Lower lobe of right lung (tissue), 2 donors: ENCODE data around the gene SCGB1C1. TPM values are rescaled to one million over a fixed set of nuclear protein-coding genes. Genes with fewer than 3 reads are reported as not detected.
A peak's percentile ranks its signal among the peaks of the same experiment; 100 is the strongest.
"Not testable (repeated sequence)": the region's sequence is repeated elsewhere in the genome, so short reads cannot be mapped to it uniquely, and the experiment has no call there.

Experiments
- ATAC-seq, 2 donors: fragments of 200-7000 bp; cut with Tn5 transposase; one replicate each; pipeline ENCODE4 v1.9.1; 2020 to 2022; ENCODE audit warnings: mild to moderate bottlenecking in 2 of 2, moderate library complexity in 2 of 2
- DNase-seq: peaks from one replicate; pipeline ENCODE4 v3.0.0-alpha.2; 2020
- H3K27ac ChIP-seq: fragments of 200-600 bp; one replicate; pipeline ENCODE4 v1.8.0; 2022
- H3K27me3 ChIP-seq: fragments of 200-600 bp; one replicate; pipeline ENCODE4 v1.8.0; 2022; ENCODE audit warnings: low read depth
- H3K36me3 ChIP-seq: fragments of 200-600 bp; one replicate; pipeline ENCODE4 v1.8.0; 2022; ENCODE audit warnings: mild to moderate bottlenecking
- H3K4me1 ChIP-seq: fragments of 200-600 bp; one replicate; pipeline ENCODE4 v1.8.0; 2022
- H3K4me3 ChIP-seq: fragments of 200-600 bp; one replicate; pipeline ENCODE4 v1.8.0; 2022; ENCODE audit warnings: mild to moderate bottlenecking
- H3K9me3 ChIP-seq: fragments of 200-600 bp; one replicate; pipeline ENCODE4 v1.8.0; 2022
- intact Hi-C: fragments of 100-400 bp; cut with DNase I; formaldehyde crosslinking; loops from one replicate; pipeline ENCODE4 v1.11.0; 2022
- total RNA-seq: library from RNA; stranded (reverse); fragmentation: NEBNext Ultra II Directional; extraction: Animal tissue kit (Norgen Biotek cat#: 25700); gene quantifications from one replicate; pipeline ENCODE4 v1.2.1, GENCODE V29; 2021
- TF ChIP-seq, protein P1 (sequence below): fragments of 200-600 bp; IDR thresholded peaks from one replicate; pipeline ENCODE4 v1.8.0; 2022; ENCODE audit warnings: antibody characterized with exemption, mild to moderate bottlenecking
- donor health status: DM: no; HTN: yes; CAD: no; lungs with severe emphysema.

SCGB1C1 gene
- total RNA-seq, 1 donor from 2014 or later, result not detected

DNA sequence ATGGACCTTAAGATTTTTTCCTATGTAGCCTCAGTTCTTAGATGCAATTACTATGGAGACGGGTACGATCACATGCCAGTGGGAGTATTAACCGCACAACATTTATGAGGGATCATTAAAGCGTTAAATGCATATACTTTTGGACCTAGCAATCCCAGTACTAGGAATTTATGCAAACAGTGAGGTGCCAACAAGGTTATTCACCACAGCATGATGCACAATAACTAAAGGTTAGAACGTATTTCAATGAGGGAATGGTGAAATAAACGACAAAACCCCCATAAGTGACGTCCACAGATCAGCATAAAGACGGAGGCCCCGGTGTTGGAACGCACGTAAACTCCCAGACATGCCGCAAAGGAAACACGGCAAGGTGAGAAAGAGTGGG lies 42.7 kb downstream of the SCGB1C1 start:
- TF ChIP-seq, protein P1, sequence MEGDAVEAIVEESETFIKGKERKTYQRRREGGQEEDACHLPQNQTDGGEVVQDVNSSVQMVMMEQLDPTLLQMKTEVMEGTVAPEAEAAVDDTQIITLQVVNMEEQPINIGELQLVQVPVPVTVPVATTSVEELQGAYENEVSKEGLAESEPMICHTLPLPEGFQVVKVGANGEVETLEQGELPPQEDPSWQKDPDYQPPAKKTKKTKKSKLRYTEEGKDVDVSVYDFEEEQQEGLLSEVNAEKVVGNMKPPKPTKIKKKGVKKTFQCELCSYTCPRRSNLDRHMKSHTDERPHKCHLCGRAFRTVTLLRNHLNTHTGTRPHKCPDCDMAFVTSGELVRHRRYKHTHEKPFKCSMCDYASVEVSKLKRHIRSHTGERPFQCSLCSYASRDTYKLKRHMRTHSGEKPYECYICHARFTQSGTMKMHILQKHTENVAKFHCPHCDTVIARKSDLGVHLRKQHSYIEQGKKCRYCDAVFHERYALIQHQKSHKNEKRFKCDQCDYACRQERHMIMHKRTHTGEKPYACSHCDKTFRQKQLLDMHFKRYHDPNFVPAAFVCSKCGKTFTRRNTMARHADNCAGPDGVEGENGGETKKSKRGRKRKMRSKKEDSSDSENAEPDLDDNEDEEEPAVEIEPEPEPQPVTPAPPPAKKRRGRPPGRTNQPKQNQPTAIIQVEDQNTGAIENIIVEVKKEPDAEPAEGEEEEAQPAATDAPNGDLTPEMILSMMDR, result no peak
- Histone ChIP-seq H3K4me3 (peak overlapping the region; percentile 94), H3K27ac (peak overlapping the region; percentile 96), H3K4me1 (peaks cover 27% of the 10 kb centered on the region), H3K27me3 (no peaks in the 10 kb centered on the region), H3K36me3 (peaks cover 22% of the 10 kb centered on the region), H3K9me3 (no peaks in the 10 kb centered on the region)
- intact Hi-C loops, result no loop called here
- no peak for DNase-seq
- peak in 1 of 2 donors; percentile 24 for ATAC-seq

DNA sequence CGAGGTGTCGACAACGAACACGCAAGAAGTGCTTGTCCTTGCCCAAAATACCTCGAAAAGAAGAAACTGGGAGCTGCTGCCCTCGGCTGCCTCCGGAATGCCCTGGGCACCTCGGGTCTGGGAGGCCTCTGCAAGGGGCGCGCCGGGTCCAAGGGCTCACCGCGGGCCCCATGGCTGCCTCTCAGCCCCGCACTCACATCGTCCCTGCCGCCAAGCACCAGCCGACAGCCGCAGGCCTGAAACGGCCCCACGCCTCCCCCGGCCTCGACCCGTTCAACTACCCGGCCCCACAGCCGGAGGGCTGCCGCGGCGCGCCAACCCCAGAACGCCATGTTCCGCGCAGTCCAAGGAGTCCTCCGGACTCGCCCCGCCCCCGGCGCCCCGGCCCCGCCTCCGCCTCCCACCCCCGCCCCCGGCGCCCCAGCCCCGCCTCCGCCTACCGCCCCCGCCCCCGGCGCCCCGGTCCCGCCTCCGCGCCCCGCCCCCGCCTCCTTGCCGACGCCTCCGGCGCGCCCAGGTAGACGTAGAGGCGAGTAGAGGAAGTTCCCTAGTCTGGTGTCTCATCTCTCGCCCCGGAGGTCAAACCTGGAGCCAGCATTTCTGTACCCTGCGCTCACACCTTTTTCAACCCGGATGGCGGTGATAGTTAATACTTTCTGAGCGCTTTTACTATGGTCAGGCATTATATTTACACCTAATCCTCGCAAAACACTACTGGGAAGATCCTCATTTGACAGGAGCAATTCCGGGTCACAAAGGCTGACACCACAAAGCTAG lies 43.3 kb downstream of the SCGB1C1 start, which contains the start of gene SIRT3:
TSS of gene SIRT3 (minus strand) at position 346 of the 777 bp plus-strand sequence. CDS start at position 332, 14 bp downstream.
- Histone ChIP-seq H3K9me3 (no peaks in the 10 kb centered on the region), H3K4me3 (peak within 1 kb of the TSS; percentile 94), H3K36me3 (peaks cover 28% of the 10 kb centered on the region), H3K27ac (peak within 1 kb of the TSS; percentile 96), H3K4me1 (peaks cover 27% of the 10 kb centered on the region), H3K27me3 (no peaks in the 10 kb centered on the region)
- TF ChIP-seq, protein P1, result no peak
- ATAC-seq, result peak; percentile 95 to 96
- intact Hi-C loops, result no loop called here
- DNase-seq, result peak; percentile 89

- DNase-seq (peak; percentile 94), ATAC-seq (peak; percentile 95 to 96)
- intact Hi-C loops, result no loop called here
- TF ChIP-seq, protein P1, result no peak
- Histone ChIP-seq H3K4me3 (peak within 1 kb of the TSS; percentile 94), H3K27ac (peak within 1 kb of the TSS; percentile 96), H3K27me3 (no peaks in the 10 kb centered on the region), H3K36me3 (peaks cover 33% of the 10 kb centered on the region), H3K4me1 (peaks cover 27% of the 10 kb centered on the region), H3K9me3 (no peaks in the 10 kb centered on the region)
These were observed 44.2 kb downstream of the SCGB1C1 start, which contains the start of gene PSMD13 for GRCh38 chr11:236774-237767. PSMD13 (plus strand) TSS chr11:236976; CDS start chr11:237050, 74 bp downstream.

- Histone ChIP-seq H3K4me1 (peaks cover 27% of the 10 kb centered on the region), H3K36me3 (peaks cover 46% of the 10 kb centered on the region)
- DNase-seq, H3K9me3 ChIP-seq, ATAC-seq, H3K4me3 ChIP-seq, H3K27ac ChIP-seq, intact Hi-C loops, H3K27me3 ChIP-seq: not testable (repeated sequence)
These were observed 45.5 kb downstream of the SCGB1C1 start for GRCh38 chr11:238346-238745.

- H3K27me3 ChIP-seq, result no peaks in the 10 kb centered on the region
- H3K4me1 ChIP-seq, result peaks cover 19% of the 10 kb centered on the region
- intact Hi-C loops, result no loop called here
- TF ChIP-seq, protein P1, result no peak
- H3K27ac ChIP-seq, result no peak overlapping the region
- DNase-seq (no peak), ATAC-seq (no peak)
- peaks cover 66% of the 10 kb centered on the region for H3K36me3 ChIP-seq
- H3K9me3 ChIP-seq, result no peaks in the 10 kb centered on the region
- H3K4me3 ChIP-seq, result no peak overlapping the region
These were observed 47.4 kb downstream of the SCGB1C1 start for GRCh38 chr11:240315-240714.
